Measurements from ENCODE around the gene ST6GAL2.

Gene ST6GAL2

GRCh38 chr2:106885971-106886915 is at the start of gene ST6GAL2:
Gene ST6GAL2 (minus strand): TSS chr2:106886167. CDS start chr2:106843977, 42,190 bp downstream.
- DNase-seq (ENCODE audit: extremely low read depth, insufficient read length), result peak; percentile 14
- H3K4me3 ChIP-seq (replicated peaks; ENCODE audit: low read depth, low read length), result no peak within 1 kb of the TSS
- H3K27me3 ChIP-seq (replicated peaks; ENCODE audit: control insufficient read depth, insufficient read depth, low read length), result no peaks in the 10 kb centered on the region

GRCh38 chr2:106932644-106933043 is 46.7 kb upstream of the ST6GAL2 start:
- no peak for TF ChIP-seq CTCF (IDR thresholded peaks at IDR 0.05; ENCODE audit: insufficient read depth, low read length, poor library complexity, severe bottlenecking)
- no peak for DNase-seq (ENCODE audit: extremely low read depth, insufficient read length)
- Histone ChIP-seq H3K4me3 (replicated peaks; ENCODE audit: low read depth, low read length) (no peak overlapping the region), H3K36me3 (ENCODE audit: control insufficient read depth, insufficient read depth, low read length) (no peaks in the 10 kb centered on the region), H3K27me3 (replicated peaks; ENCODE audit: control insufficient read depth, insufficient read depth, low read length) (no peaks in the 10 kb centered on the region)

More at GRCh38 chr2:106885971-106886915, at the start of gene ST6GAL2:
- H3K36me3 ChIP-seq (ENCODE audit: control insufficient read depth, insufficient read depth, low read length), result no peaks in the 10 kb centered on the region
- TF ChIP-seq CTCF (IDR thresholded peaks at IDR 0.05; ENCODE audit: insufficient read depth, low read length, poor library complexity, severe bottlenecking), result no peak

DNA sequence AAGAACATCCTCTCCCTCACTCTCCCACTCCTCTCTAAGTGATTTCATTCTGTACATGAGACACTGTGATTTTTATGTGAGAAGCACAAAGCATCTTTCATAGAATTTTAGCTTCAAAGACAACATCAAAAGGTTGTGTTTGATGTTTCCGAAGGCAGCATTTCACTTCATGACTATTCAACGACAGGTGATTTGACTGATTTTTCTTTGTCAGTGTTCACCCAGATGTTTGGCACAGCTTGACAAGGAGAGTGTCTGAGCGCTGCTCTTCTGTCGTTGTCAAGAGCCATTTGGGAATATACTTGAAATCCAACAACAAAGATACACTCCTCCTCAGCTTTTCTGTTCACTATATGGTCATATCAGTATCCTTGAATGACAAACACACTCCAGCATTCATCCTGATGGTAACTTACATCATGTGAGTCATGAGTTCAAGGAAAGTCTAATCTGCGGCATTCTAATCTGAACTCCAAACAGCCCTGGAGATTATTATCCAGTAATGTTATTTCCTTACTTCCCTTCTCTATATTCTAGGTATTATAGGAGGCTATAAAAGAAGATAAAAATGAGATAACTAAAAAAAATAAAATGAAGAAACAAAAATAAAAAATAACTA is 45.9 kb upstream of the ST6GAL2 start:
- Histone ChIP-seq H3K4me3 (replicated peaks; ENCODE audit: low read depth, low read length) (no peak overlapping the region), H3K27me3 (replicated peaks; ENCODE audit: control insufficient read depth, insufficient read depth, low read length) (no peaks in the 10 kb centered on the region)

GRCh38 chr2:106921451-106921850 is 35.5 kb upstream of the ST6GAL2 start:
- no peaks in the 10 kb centered on the region for H3K27me3 ChIP-seq (replicated peaks; ENCODE audit: control insufficient read depth, insufficient read depth, low read length)
- TF ChIP-seq CTCF (IDR thresholded peaks at IDR 0.05; ENCODE audit: insufficient read depth, low read length, poor library complexity, severe bottlenecking), result no peak
- no peak for DNase-seq (ENCODE audit: extremely low read depth, insufficient read length)
- H3K4me3 ChIP-seq (replicated peaks; ENCODE audit: low read depth, low read length), result no peak overlapping the region
- no peaks in the 10 kb centered on the region for H3K36me3 ChIP-seq (ENCODE audit: control insufficient read depth, insufficient read depth, low read length)

More for the DNA sequence above, 45.9 kb upstream of the ST6GAL2 start:
- DNase-seq (ENCODE audit: extremely low read depth, insufficient read length), result no peak
- no peaks in the 10 kb centered on the region for H3K36me3 ChIP-seq (ENCODE audit: control insufficient read depth, insufficient read depth, low read length)
- TF ChIP-seq CTCF (IDR thresholded peaks at IDR 0.05; ENCODE audit: insufficient read depth, low read length, poor library complexity, severe bottlenecking), result no peak

DNA sequence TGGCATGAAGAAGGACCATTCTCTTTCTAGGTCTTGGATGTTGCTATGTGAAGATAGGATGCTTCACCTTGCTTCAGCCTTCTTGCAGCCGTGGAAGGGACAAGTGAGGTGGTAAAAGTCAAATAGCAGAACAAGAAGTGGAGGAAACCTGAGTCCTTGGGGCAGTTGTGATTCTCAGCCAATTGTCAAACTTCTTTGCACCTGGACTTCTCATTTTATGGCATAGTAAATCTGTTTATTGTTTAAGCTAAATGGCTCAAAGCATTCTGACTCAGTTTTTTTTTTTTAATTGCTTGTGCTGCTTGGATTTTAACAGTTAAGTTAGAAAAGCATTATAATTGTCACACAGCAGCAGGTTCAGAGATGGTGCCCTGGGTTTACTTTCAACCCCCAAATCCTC is 33.0 kb upstream of the ST6GAL2 start:
- H3K27me3 ChIP-seq (replicated peaks; ENCODE audit: control insufficient read depth, insufficient read depth, low read length), result no peaks in the 10 kb centered on the region
- no peak overlapping the region for H3K4me3 ChIP-seq (replicated peaks; ENCODE audit: low read depth, low read length)
- DNase-seq (ENCODE audit: extremely low read depth, insufficient read length), result no peak
- TF ChIP-seq CTCF (IDR thresholded peaks at IDR 0.05; ENCODE audit: insufficient read depth, low read length, poor library complexity, severe bottlenecking), result no peak
- H3K36me3 ChIP-seq (ENCODE audit: control insufficient read depth, insufficient read depth, low read length), result no peaks in the 10 kb centered on the region
